Adrenal gland (tissue), 12 donors: ENCODE measurements around the gene CSF2. TPM values are rescaled to one million over a fixed set of nuclear protein-coding genes. Genes with fewer than 3 reads are reported as not detected.

Experiments
- DNase-seq, 7 donors: peaks; one replicate each; pipeline ENCODE4 v3.0.0-alpha.2; 2019 to 2020
- H3K27ac ChIP-seq, 5 donors: fragments of 200-600 bp; sonication (generic) in 4 of 5; 1 replicate in 3 of 5; 2 replicates in 2 of 5; pipeline versions ENCODE4 v1.5.1 to v1.8.0; 2016 to 2020; ENCODE audit warnings: mild to moderate bottlenecking in 1 of 5
- H3K27me3 ChIP-seq: fragments of 200-600 bp; 2 replicates; pipeline ENCODE4 v1.8.0; 2021
- H3K36me3 ChIP-seq, 2 donors: fragments of 200-600 bp; replicated peaks in 1 of 2; 1 replicate in 1 of 2; 2 replicates in 1 of 2; pipeline versions ENCODE4 v1.5.1 to v1.8.0; 2018 to 2022
- H3K4me1 ChIP-seq, 2 donors: fragments of 200-600 bp; replicated peaks in 1 of 2; 1 replicate in 1 of 2; 2 replicates in 1 of 2; pipeline versions ENCODE4 v1.5.1 to v1.8.0; 2018 to 2021
- H3K4me3 ChIP-seq, 4 donors: fragments of 200-600 bp; sonication (generic) in 3 of 4; one replicate each; pipeline ENCODE4 v1.5.1; 2016 to 2018
- H3K9me3 ChIP-seq, 3 donors: fragments of 200-600 bp; sonication (generic) in 1 of 3; replicated peaks in 1 of 3; 1 replicate in 2 of 3; 2 replicates in 1 of 3; pipeline versions ENCODE4 v1.5.1 to v1.8.0; 2016 to 2021
- CTCF ChIP-seq, 6 experiments: fragments of 450-650 bp in 4 of 6; fragments of 200-600 bp in 2 of 6; sonication (generic) in 1 of 6; IDR thresholded peaks; 1 replicate in 5 of 6; 2 replicates in 1 of 6; pipeline versions ENCODE4 v1.5.1 to v1.8.0; 2016 to 2021; ENCODE audit warnings: antibody characterized with exemption in 6 of 6, mild to moderate bottlenecking in 2 of 6, moderate library complexity in 1 of 6
- POLR2A ChIP-seq, 2 donors: fragments of 450-650 bp; IDR thresholded peaks; one replicate each; pipeline ENCODE4 v1.6.1; 2017; ENCODE audit warnings: antibody characterized with exemption in 2 of 2, mild to moderate bottlenecking in 2 of 2, moderate library complexity in 1 of 2
- WGBS, 4 donors: extraction: QIAGEN DNeasy Blood & Tissue Kit in 2 of 4; methylation state at CpG; one replicate each; pipeline versions ENCODE4 v1.1.5 to v1.1.7; 2013 to 2017; 5-methylcytosine and 5-hydroxymethylcytosine counted together
- intact Hi-C, 2 donors: fragments of 100-400 bp; cut with DNase I; formaldehyde crosslinking; loops; one replicate each; pipeline versions ENCODE4 v1.14.1 to v1.15.0; 2022 to 2023
- polyA plus RNA-seq, 3 donors: library from polyadenylated mRNA; stranded (reverse); fragments of 200-250 nt in 2 of 3; fragments of 350-450 nt in 1 of 3; fragmentation: Illumina TruSeq in 1 of 3; extraction: RNeasy Lipid Tissue Mini Kit (QIAGEN cat#74804) in 1 of 3; gene quantifications; one replicate each; pipeline ENCODE4 v1.2.3, GENCODE V29; 2013 to 2014
- total RNA-seq, 9 donors: library from RNA; depleted of rRNA in 4 of 9; stranded (reverse); fragments of >200 nt in 4 of 9; fragments of 120-200 nt in 1 of 9; fragmentation: NEBNext Ultra II Directional in 1 of 9; extraction: Animal tissue kit (Norgen Biotek cat#: 25700) in 1 of 9; gene quantifications; one replicate each; pipeline versions ENCODE4 v1.1.0 to v1.2.4, GENCODE V29; 2013 to 2023
- donor health status: healthy with polysubstance abuse.
- donor health status: Bipolar disorder and iron deficiency.
- donor health status: DM: yes; HTN: yes; CAD: no.
- donor health status: DM: no; HTN: no; CAD: no.
- donor health status: DM: no; HTN: no; CAD: no.
- donor health status: DM: yes; HTN: yes; CAD: no.

CSF2 gene
- total and polyA plus RNA-seq, 12 donors: 0.31 TPM; not detected in 11

GRCh38 chr5:132099905-132100304, 26.3 kb downstream of the CSF2 start:
- H3K9me3 ChIP-seq: no peaks in the 10 kb centered on the region
- H3K27ac ChIP-seq: no peak overlapping the region
- 86 to 90% (median 89%) methylated on average over 3 of the region's 3 CpGs for WGBS, 4 donors
- H3K36me3 ChIP-seq: no peaks in the 10 kb centered on the region
- no peak overlapping the region for H3K4me3 ChIP-seq
- intact Hi-C loops: no loop called here
- TF ChIP-seq POLR2A (IDR thresholded peaks at IDR 0.05) (no peak), CTCF (IDR thresholded peaks at IDR 0.05) (no peak)
- H3K27me3 ChIP-seq: no peaks in the 10 kb centered on the region
- peaks cover 8 to 17% of the 10 kb centered on the region in 2 donors for H3K4me1 ChIP-seq
- DNase-seq: no peak

GRCh38 chr5:132100672-132101261, 27.2 kb downstream of the CSF2 start:
- Histone ChIP-seq H3K27me3 (no peaks in the 10 kb centered on the region), H3K9me3 (no peaks in the 10 kb centered on the region), H3K36me3 (no peaks in the 10 kb centered on the region), H3K4me3 (no peak overlapping the region), H3K27ac (no peak overlapping the region), H3K4me1 (peaks cover 8 to 17% of the 10 kb centered on the region in 2 donors)
- DNase-seq: no peak
- WGBS, 4 donors: 80 to 89% (median 87%) methylated on average over 8 of the region's 8 CpGs
- TF ChIP-seq POLR2A (IDR thresholded peaks at IDR 0.05): no peak
- no peak for TF ChIP-seq CTCF (IDR thresholded peaks at IDR 0.05)
- intact Hi-C loops: no loop called here

GRCh38 chr5:132101385-132101880, 27.8 kb downstream of the CSF2 start:
- intact Hi-C loops: no loop called here
- Histone ChIP-seq H3K4me1 (peaks cover 8 to 17% of the 10 kb centered on the region in 2 donors), H3K27me3 (no peaks in the 10 kb centered on the region), H3K9me3 (no peaks in the 10 kb centered on the region), H3K27ac (no peak overlapping the region), H3K4me3 (no peak overlapping the region), H3K36me3 (no peaks in the 10 kb centered on the region)
- DNase-seq: no peak
- no peak for TF ChIP-seq CTCF (IDR thresholded peaks at IDR 0.05)
- no peak for TF ChIP-seq POLR2A (IDR thresholded peaks at IDR 0.05)
- WGBS, 4 donors: 96 to 98% (median 97%) methylated on average over 5 to 6 of the region's 6 CpGs

GRCh38 chr5:132102101-132102701, 28.6 kb downstream of the CSF2 start:
- Histone ChIP-seq H3K4me3 (no peak overlapping the region), H3K9me3 (no peaks in the 10 kb centered on the region), H3K4me1 (peaks cover 8 to 17% of the 10 kb centered on the region in 2 donors), H3K27me3 (no peaks in the 10 kb centered on the region), H3K36me3 (no peaks in the 10 kb centered on the region), H3K27ac (no peak overlapping the region)
- no peak for DNase-seq
- TF ChIP-seq CTCF (IDR thresholded peaks at IDR 0.05) (no peak), POLR2A (IDR thresholded peaks at IDR 0.05) (no peak)
- whole genome bisulfite sequencing, 4 donors: 80 to 88% (median 84%) methylated on average over 5 of the region's 5 CpGs
- intact Hi-C loops: no loop called here
